K562 (cell line): ENCODE results near the gene PDK3. TPM values are rescaled to one million over a fixed set of nuclear protein-coding genes. Genes with fewer than 3 reads are reported as not detected.

Experiments used
- ATAC-seq: fragments of 200-7000 bp; cut with Tn5 transposase; 3 replicates; pipeline ENCODE4 v1.9.1; 2020; ENCODE audit warnings: moderate library complexity
- BruUV-seq: library from RNA; stranded (reverse); fragments of 400-500 nt; replicated peaks from 2 replicates; lab custom pipeline; 2021; lab: Mats Ljungman, UMichigan
- CTCF ChIA-PET: fragments of 300-600 bp; formaldehyde crosslinking; extraction: SDS; loops from one replicate; lab custom pipeline; 2021; ENCODE audit warnings: low intra/inter-chr PET ratio; lab: Yijun Ruan, JAX
- POLR2A ChIA-PET: fragments of 300-600, 350-650 bp; sonication (Branson Sonifier 250); formaldehyde crosslinking; extraction: SDS; loops from one replicate; lab custom pipeline; 2021; ENCODE audit warnings: antibody characterized with exemption, inconsistent platforms; lab: Yijun Ruan, JAX
- DNase-seq, 4 experiments: peaks; one replicate each; pipeline versions ENCODE4 v3.0.0 to v3.0.0-alpha.2; 2011 to 2018; ENCODE audit warnings: low spot score in 3 of 4, mixed read lengths in 3 of 4; ENCODE audit errors: extremely low read depth in 1 of 4
- FAIRE-seq: peaks from 2 replicates; lab custom pipeline; 2011; peaks lifted over from hg19 to GRCh38; lab: Jason Lieb, UNC
- H2AFZ ChIP-seq: 2 replicates; pipeline ENCODE4 v1.6.0; 2011; ENCODE audit warnings: low read depth, low read length, control low read depth, inconsistent platforms
- H3K27ac ChIP-seq: fragments of 200-600 bp; 3 replicates; pipeline ENCODE4 v1.8.0; 2011; ENCODE audit warnings: low read depth, mild to moderate bottlenecking, control low read depth, inconsistent platforms, low read length, moderate library complexity, mixed read lengths; ENCODE audit errors: extremely low read depth
- H3K27me3 ChIP-seq, 2 experiments: fragments of 300-600 bp in 1 of 2; 2 replicates in 1 of 2; 3 replicates in 1 of 2; pipeline versions ENCODE4 v1.6.0 to v1.8.0; 2011; ENCODE audit warnings: inconsistent platforms in 2 of 2, low read length in 2 of 2, mild to moderate bottlenecking in 1 of 2, mixed read lengths in 1 of 2, moderate library complexity in 1 of 2; ENCODE audit not compliant: control insufficient read depth in 2 of 2, insufficient read depth in 2 of 2
- H3K36me3 ChIP-seq: fragments of 300-600 bp; 3 replicates; pipeline ENCODE4 v1.8.0; 2011; ENCODE audit warnings: mild to moderate bottlenecking, low read length, inconsistent platforms; ENCODE audit not compliant: control insufficient read depth, insufficient read depth
- H3K4me1 ChIP-seq, 2 experiments: fragments of 200-600 bp in 1 of 2; replicated peaks in 1 of 2; 2 replicates in 1 of 2; 3 replicates in 1 of 2; pipeline versions ENCODE4 v1.5.1 to v1.8.0; 2011; ENCODE audit warnings: inconsistent platforms in 2 of 2, low read length in 2 of 2, mild to moderate bottlenecking in 1 of 2, mixed read lengths in 1 of 2, moderate library complexity in 1 of 2; ENCODE audit not compliant: control insufficient read depth in 2 of 2, insufficient read depth in 2 of 2
- H3K4me2 ChIP-seq: 2 replicates; pipeline ENCODE4 v1.6.1; 2011; ENCODE audit warnings: low read length, control low read depth, inconsistent platforms, mixed read lengths; ENCODE audit not compliant: insufficient read depth
- H3K4me3 ChIP-seq: fragments of 200-600 bp; sonication (generic), shearing (Covaris generic); 2 replicates; pipeline ENCODE4 v1.5.1; 2016; ENCODE audit warnings: control low read depth, inconsistent platforms
- H3K79me2 ChIP-seq: fragments of 200-600 bp; 3 replicates; pipeline ENCODE4 v1.8.0; 2011; ENCODE audit warnings: low read length, inconsistent platforms; ENCODE audit not compliant: control insufficient read depth, insufficient read depth
- H3K9ac ChIP-seq, 2 experiments: 2 replicates each; pipeline versions ENCODE4 v1.6.0 to v1.6.1; 2011; ENCODE audit warnings: low read depth in 2 of 2, low read length in 2 of 2, control low read depth in 1 of 2, inconsistent platforms in 1 of 2, mild to moderate bottlenecking in 1 of 2, mixed read lengths in 1 of 2; ENCODE audit not compliant: insufficient read depth in 1 of 2
- H3K9me1 ChIP-seq: one replicate; pipeline ENCODE4 v1.6.0; 2011; ENCODE audit warnings: inconsistent platforms, mild to moderate bottlenecking, low read length, moderate library complexity; ENCODE audit not compliant: control insufficient read depth, insufficient read depth
- H3K9me3 ChIP-seq: replicated peaks from 2 replicates; pipeline ENCODE4 v1.5.1; 2011; ENCODE audit warnings: low read depth, low read length, inconsistent platforms; ENCODE audit not compliant: control insufficient read depth, insufficient read depth
- H4K20me1 ChIP-seq: replicated peaks from 2 replicates; pipeline ENCODE4 v1.6.1; 2011; ENCODE audit warnings: low read length, inconsistent platforms, mixed read lengths; ENCODE audit not compliant: control insufficient read depth, insufficient read depth
- MECOM ChIP-seq: fragments of 250-450 bp; sonication (Bioruptor Pico); IDR thresholded peaks from 2 replicates; pipeline ENCODE4 v1.8.0; 2022; ENCODE audit warnings: inconsistent platforms
- RREB1 ChIP-seq: fragments of 250-450 bp; sonication (Bioruptor Pico); IDR thresholded peaks from 2 replicates; pipeline ENCODE4 v1.4.0; 2020
- in situ Hi-C: fragments of 300-500 bp; cut with MboI; formaldehyde crosslinking; loops from 4 replicates; pipeline ENCODE4 v1.15.0; 2018; ENCODE audit warnings: inconsistent platforms, mixed read lengths
- intact Hi-C: fragments of 100-400 bp; cut with micrococcal nuclease; formaldehyde crosslinking; loops from 2 replicates; pipeline ENCODE4 v1.14.2; 2022
- polyA plus RNA-seq, 8 experiments: library from polyadenylated mRNA; depleted of rRNA in 4 of 8; stranded (reverse) in 5 of 8; unstranded in 3 of 8; fragments of >200 nt; fragmentation: Nextera tagmentation in 2 of 8; fragmentation: Illumina TruSeq in 1 of 8; extraction: Ambion mirVana in 2 of 8; extraction: Trizol in 1 of 8; gene quantifications; 2 replicates each; pipeline versions ENCODE4 v1.2.1 to v1.2.3, GENCODE V29; 2011 to 2014; ENCODE audit warnings: inconsistent platforms in 1 of 8, missing spikeins in 1 of 8
- total RNA-seq, 7 experiments: library from RNA; depleted of rRNA in 6 of 7; stranded (reverse); fragments of >200 nt in 6 of 7; fragmentation: Illumina TruSeq in 2 of 7; extraction: Trizol in 2 of 7; gene quantifications; 2 replicates each; pipeline versions ENCODE4 v1.2.1 to v1.2.3, GENCODE V29; 2011 to 2021; ENCODE audit warnings: low replicate concordance in 1 of 7
- TF ChIP-seq, protein P1 (sequence below): sonication (generic); formaldehyde crosslinking; IDR thresholded peaks from 2 replicates; pipeline ENCODE4 v1.8.1; 2023; ENCODE audit warnings: mild to moderate bottlenecking, missing genetic modification reagents

The PDK3 gene
- total and polyA plus RNA-seq, 9 of the 15 experiments (the other 6 are each of a cell fraction or from before 2014, with no cell fraction given): 0.20 to 4.9 (median 0.95) TPM

DNA sequence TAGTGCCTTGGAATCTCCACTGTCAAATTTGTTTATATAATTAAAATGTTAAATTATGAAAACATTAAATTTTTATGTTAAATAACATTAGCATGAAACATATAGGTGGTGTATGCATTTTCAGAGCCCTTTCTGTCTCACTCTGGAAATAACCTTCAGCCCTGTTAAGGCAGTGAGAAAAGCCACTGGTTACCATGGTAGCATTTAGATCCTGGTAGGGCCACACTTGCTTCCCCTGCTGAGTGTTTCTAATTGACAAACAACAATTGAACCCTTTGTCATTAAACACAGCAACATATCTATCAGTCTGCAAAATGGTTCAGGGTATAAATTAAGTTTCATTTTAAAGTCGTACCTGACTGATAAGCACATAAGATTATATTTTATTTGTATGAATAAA is 63.5 kb downstream of the PDK3 start (continued):
- TF ChIP-seq RREB1 (CRISPR knock-in tag): no peak
- TF ChIP-seq, protein P1, sequence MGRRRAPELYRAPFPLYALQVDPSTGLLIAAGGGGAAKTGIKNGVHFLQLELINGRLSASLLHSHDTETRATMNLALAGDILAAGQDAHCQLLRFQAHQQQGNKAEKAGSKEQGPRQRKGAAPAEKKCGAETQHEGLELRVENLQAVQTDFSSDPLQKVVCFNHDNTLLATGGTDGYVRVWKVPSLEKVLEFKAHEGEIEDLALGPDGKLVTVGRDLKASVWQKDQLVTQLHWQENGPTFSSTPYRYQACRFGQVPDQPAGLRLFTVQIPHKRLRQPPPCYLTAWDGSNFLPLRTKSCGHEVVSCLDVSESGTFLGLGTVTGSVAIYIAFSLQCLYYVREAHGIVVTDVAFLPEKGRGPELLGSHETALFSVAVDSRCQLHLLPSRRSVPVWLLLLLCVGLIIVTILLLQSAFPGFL: no peak

GRCh38 chrX:24536551-24536950 is 71.5 kb downstream of the PDK3 start:
- no peak overlapping the region for H2AFZ ChIP-seq
- H3K27me3 ChIP-seq: 0 out of 5 replicates have a peak, but pooled peaks cover 0 to 3% of the 10 kb centered on the region in 2 experiments
- no peaks in the 10 kb centered on the region for H3K9me1 ChIP-seq
- no peak overlapping the region for H3K27ac ChIP-seq
- H3K79me2 ChIP-seq: no peaks in the 10 kb centered on the region
- no peak for TF ChIP-seq MECOM
- no peak overlapping the region for H3K4me2 ChIP-seq
- H4K20me1 ChIP-seq: no peaks in the 10 kb centered on the region
- no peak overlapping the region for H3K9ac ChIP-seq
- H3K9me3 ChIP-seq: no peaks in the 10 kb centered on the region
- ChIA-PET POLR2A (interaction anchor here (0.8 kb wide), 1 partner anchor 31 kb away, joined by 3 read pairs; no protein-coding TSS in a partner anchor), CTCF (no interaction called here)
- intact Hi-C loops: no loop called here
- in situ Hi-C loops: no loop called here
- BruUV-seq: no TSS peak
- no peak for ATAC-seq
- FAIRE-seq: no peak
- DNase-seq: no peak
- no peak overlapping the region for H3K4me3 ChIP-seq
- no peaks in the 10 kb centered on the region for H3K4me1 ChIP-seq
- no peaks in the 10 kb centered on the region for H3K36me3 ChIP-seq
